IMR-90 (cell line): Measurements from ENCODE around the gene DOCK4. TPM values are rescaled to one million over a fixed set of nuclear protein-coding genes. Genes with fewer than 3 reads are reported as not detected.

Source experiments
- ATAC-seq: fragments of 200-7000 bp; cut with Tn5 transposase; 2 replicates; pipeline ENCODE4 v1.9.1; 2020; ENCODE audit warnings: low read depth, mild to moderate bottlenecking, moderate library complexity
- BruUV-seq: library from RNA; stranded (reverse); fragments of 400-500 nt; replicated peaks from 2 replicates; lab custom pipeline; 2021; lab: Mats Ljungman, UMichigan
- CTCF ChIA-PET: fragments of 300-600 bp; formaldehyde crosslinking; extraction: SDS; loops from one replicate; lab custom pipeline; 2021; ENCODE audit warnings: antibody characterized with exemption; lab: Yijun Ruan, JAX
- POLR2A ChIA-PET: fragments of 300-600 bp; sonication (Branson Sonifier 250); formaldehyde crosslinking; loops from one replicate; lab custom pipeline; 2022; ENCODE audit warnings: antibody characterized with exemption; ENCODE audit not compliant: unreplicated experiment; lab: Charles Lee
- DNase-seq: peaks from one replicate; pipeline ENCODE4 v3.0.0; 2013
- H2AFZ ChIP-seq: replicated peaks from 2 replicates; pipeline ENCODE3; 2013; ENCODE audit warnings: low read length, mild to moderate bottlenecking; ENCODE audit not compliant: poor library complexity
- H2AK5ac ChIP-seq: 2 replicates; pipeline ENCODE4 v1.6.1; 2013; ENCODE audit warnings: low read depth, low read length, inconsistent platforms
- H2AK9ac ChIP-seq: replicated peaks from 2 replicates; pipeline ENCODE3; 2013; ENCODE audit warnings: mild to moderate bottlenecking, low read depth, low read length, moderate library complexity; ENCODE audit not compliant: poor library complexity
- H2BK120ac ChIP-seq: 2 replicates; pipeline ENCODE4 v1.6.1; 2013; ENCODE audit warnings: low read depth, low read length, inconsistent platforms
- H2BK15ac ChIP-seq: 3 replicates; pipeline ENCODE4 v1.6.1; 2013; ENCODE audit warnings: low read depth, low read length, inconsistent platforms
- H2BK20ac ChIP-seq: 2 replicates; pipeline ENCODE4 v1.6.1; 2013; ENCODE audit warnings: low read depth, mild to moderate bottlenecking, inconsistent platforms, low read length, moderate library complexity
- H2BK5ac ChIP-seq: 2 replicates; pipeline ENCODE4 v1.6.1; 2013; ENCODE audit warnings: mild to moderate bottlenecking, low read depth, low read length, inconsistent platforms; ENCODE audit not compliant: poor library complexity, severe bottlenecking
- H3K14ac ChIP-seq: replicated peaks from 2 replicates; pipeline ENCODE4 v1.6.1; 2013; ENCODE audit warnings: low read depth, low read length, inconsistent platforms
- H3K18ac ChIP-seq: 2 replicates; pipeline ENCODE4 v1.6.1; 2013; ENCODE audit warnings: low read depth, low read length, control low read depth
- H3K23ac ChIP-seq: 2 replicates; pipeline ENCODE4 v1.6.1; 2013; ENCODE audit warnings: low read depth, low read length, inconsistent platforms
- H3K27ac ChIP-seq: 2 replicates; pipeline ENCODE4 v1.5.1; 2013; ENCODE audit warnings: mild to moderate bottlenecking, control low read depth, low read length; ENCODE audit not compliant: insufficient read depth
- H3K27me3 ChIP-seq: 2 replicates; pipeline ENCODE4 v1.6.1; 2013; ENCODE audit warnings: low read length; ENCODE audit not compliant: control insufficient read depth, insufficient read depth
- H3K36me3 ChIP-seq: 2 replicates; pipeline ENCODE4 v1.6.1; 2013; ENCODE audit warnings: low read length, mixed read lengths; ENCODE audit not compliant: control insufficient read depth, insufficient read depth
- H3K4ac ChIP-seq: 2 replicates; pipeline ENCODE4 v1.6.1; 2013; ENCODE audit warnings: low read depth, low read length, inconsistent platforms
- H3K4me1 ChIP-seq: 2 replicates; pipeline ENCODE4 v1.6.1; 2013; ENCODE audit warnings: low read length, mixed read lengths; ENCODE audit not compliant: control insufficient read depth, insufficient read depth
- H3K4me2 ChIP-seq: 2 replicates; pipeline ENCODE4 v1.6.1; 2013; ENCODE audit warnings: low read depth, mild to moderate bottlenecking, control low read depth, low read length, moderate library complexity
- H3K4me3 ChIP-seq: 2 replicates; pipeline ENCODE4 v1.5.1; 2013; ENCODE audit warnings: low read depth, mild to moderate bottlenecking, control low read depth, low read length, moderate library complexity; ENCODE audit not compliant: insufficient read depth
- H3K56ac ChIP-seq: 2 replicates; pipeline ENCODE4 v1.6.1; 2013; ENCODE audit warnings: low read length, inconsistent platforms; ENCODE audit not compliant: insufficient read depth; ENCODE audit errors: extremely low read depth
- H3K79me1 ChIP-seq, 2 experiments: 2 replicates each; pipeline ENCODE4 v1.6.1; 2013; ENCODE audit warnings: low read length in 2 of 2, inconsistent platforms in 1 of 2, low read depth in 1 of 2
- H3K9ac ChIP-seq: 2 replicates; pipeline ENCODE4 v1.6.1; 2013; ENCODE audit warnings: low read depth, low read length, control low read depth
- H3K9me1 ChIP-seq: 2 replicates; pipeline ENCODE4 v1.6.1; 2013; ENCODE audit warnings: low read length, inconsistent platforms; ENCODE audit not compliant: insufficient read depth
- H3K9me3 ChIP-seq: 2 replicates; pipeline ENCODE4 v1.6.1; 2013; ENCODE audit warnings: low read length; ENCODE audit not compliant: control insufficient read depth, insufficient read depth
- H4K20me1 ChIP-seq: 2 replicates; pipeline ENCODE4 v1.6.1; 2013; ENCODE audit warnings: low read length, inconsistent platforms; ENCODE audit not compliant: insufficient read depth
- H4K5ac ChIP-seq: 2 replicates; pipeline ENCODE4 v1.6.1; 2013; ENCODE audit warnings: mild to moderate bottlenecking, low read depth, low read length, control low read depth
- H4K8ac ChIP-seq, 2 experiments: 2 replicates each; pipeline ENCODE4 v1.6.1; 2013; ENCODE audit warnings: low read depth in 2 of 2, low read length in 2 of 2, control low read depth in 1 of 2, inconsistent platforms in 1 of 2
- H4K91ac ChIP-seq: 2 replicates; pipeline ENCODE4 v1.6.1; 2013; ENCODE audit warnings: low read depth, low read length, inconsistent platforms; ENCODE audit not compliant: insufficient read depth
- CHD1 ChIP-seq: IDR thresholded peaks from 2 replicates; pipeline ENCODE4 v1.6.1; 2012; ENCODE audit warnings: low read depth, low read length, improper control_type of control experiment
- USF2 ChIP-seq: fragments of 150-350 bp; IDR thresholded peaks from 2 replicates; pipeline ENCODE4 v1.6.1; 2017; ENCODE audit warnings: mild to moderate bottlenecking, antibody characterized with exemption, low read length, low read depth
- WGBS, 2 experiments: methylation state at CpG; one replicate each; pipeline versions ENCODE4 v1.1.5 to v1.1.7; 2013; ENCODE audit warnings: missing lambda C conversion rate in 2 of 2; ENCODE audit not compliant: insufficient read length in 1 of 2; ENCODE audit errors: extremely low coverage in 2 of 2; 5-methylcytosine and 5-hydroxymethylcytosine counted together
- dilution Hi-C: fragments of 300-500 bp; cut with HindIII; formaldehyde crosslinking; loops from one replicate; pipeline ENCODE4 v1.14.3; 2018; ENCODE audit warnings: low sequenced_read_pairs; ENCODE audit not compliant: unreplicated experiment
- in situ Hi-C: fragments of 300-500 bp; cut with MboI; formaldehyde crosslinking; loops from 3 replicates; pipeline ENCODE4 v1.14.3; 2019; ENCODE audit warnings: low sequenced_read_pairs, inconsistent platforms, mixed read lengths
- intact Hi-C: fragments of 100-400 bp; cut with micrococcal nuclease; formaldehyde crosslinking; loops from 2 replicates; pipeline ENCODE4 v1.10.0; 2022
- polyA plus RNA-seq, 3 experiments: library from polyadenylated mRNA; depleted of rRNA; stranded (reverse); fragments of >200 nt; gene quantifications; 2 replicates each; pipeline ENCODE4 v1.2.3, GENCODE V29; 2012; ENCODE audit warnings: low replicate concordance in 1 of 3
- total RNA-seq: library from RNA; depleted of rRNA; stranded (reverse); fragments of >200 nt; gene quantifications from 2 replicates; pipeline ENCODE4 v1.2.3, GENCODE V29; 2012

The DOCK4 gene
- total and polyA plus RNA-seq, 2 of the 4 experiments (the other 2 are of a cell fraction) = 4.4 to 12.2 TPM

- H3K36me3 ChIP-seq = no peaks in the 10 kb centered on the region
- no peak for ATAC-seq
Observed at GRCh38 chr7:111708072-111708471, 498.1 kb downstream of the DOCK4 start.

More at GRCh38 chr7:111708072-111708471, 498.1 kb downstream of the DOCK4 start:
- no peak overlapping the region for H2BK120ac ChIP-seq
- H3K4me3 ChIP-seq = no peak overlapping the region
- BruUV-seq = no TSS peak
- H3K56ac ChIP-seq = no peak overlapping the region
- no peak overlapping the region for H2AK5ac ChIP-seq
- no peaks in the 10 kb centered on the region for H3K4me1 ChIP-seq
- no peaks in the 10 kb centered on the region for H4K20me1 ChIP-seq
- H2AK9ac ChIP-seq = no peak overlapping the region
- H2BK5ac ChIP-seq = no peak overlapping the region
- DNase-seq = peak; percentile 18
- H3K23ac ChIP-seq = no peak overlapping the region
- H4K5ac ChIP-seq = no peak overlapping the region
- dilution Hi-C loops (no loop called here), intact Hi-C loops (no loop called here), in situ Hi-C loops (loop anchor here (25.0 kb wide), 1 partner anchor 1096 kb away; no protein-coding TSS in a partner anchor)
- H4K8ac ChIP-seq = no peak overlapping the region
- H3K9ac ChIP-seq = no peak overlapping the region
- no peaks in the 10 kb centered on the region for H3K27me3 ChIP-seq
- no peak overlapping the region for H3K4ac ChIP-seq
- no peak overlapping the region for H3K18ac ChIP-seq
- H3K14ac ChIP-seq = no peak overlapping the region
- H3K9me3 ChIP-seq = no peaks in the 10 kb centered on the region
- no peak overlapping the region for H4K91ac ChIP-seq
- peak; percentile 53; the same call in 1 of the 2 replicates for TF ChIP-seq USF2
- TF ChIP-seq CHD1 = no peak
- WGBS, 2 experiments = 83% methylated on average over 2 of the region's 4 CpGs; no CpG with 5 or more reads in 1 of the 2 experiments
- ChIA-PET POLR2A (no interaction called here), CTCF (no interaction called here)
- H2BK20ac ChIP-seq = no peak overlapping the region
- H3K9me1 ChIP-seq = no peaks in the 10 kb centered on the region
- H3K27ac ChIP-seq = no peak overlapping the region
- H3K79me1 ChIP-seq = no peaks in the 10 kb centered on the region
- no peak overlapping the region for H2AFZ ChIP-seq
- H3K4me2 ChIP-seq = no peak overlapping the region
- H2BK15ac ChIP-seq = no peak overlapping the region
